PC-3 (cell line): ENCODE results near the gene NLRP12. TPM values are rescaled to one million over a fixed set of nuclear protein-coding genes. Genes with fewer than 3 reads are reported as not detected.

Experiments used
- ATAC-seq: fragments of 200-7000 bp; cut with Tn5 transposase; 2 replicates; pipeline ENCODE4 v1.9.1; 2020; ENCODE audit warnings: mild to moderate bottlenecking, moderate library complexity
- BruUV-seq: library from RNA; stranded (reverse); fragments of 400-500 nt; replicated peaks from 2 replicates; lab custom pipeline; 2021; lab: Mats Ljungman, UMichigan
- CTCF ChIA-PET: fragments of 300-600 bp; sonication (Branson Sonifier 250); formaldehyde crosslinking; loops from one replicate; lab custom pipeline; 2022; ENCODE audit warnings: antibody characterized with exemption; lab: Charles Lee
- POLR2A ChIA-PET: fragments of 300-600 bp; sonication (Branson Sonifier 250); formaldehyde crosslinking; loops from one replicate; lab custom pipeline; 2022; ENCODE audit warnings: antibody characterized with exemption; ENCODE audit not compliant: unreplicated experiment; lab: Charles Lee
- DNase-seq: peaks from one replicate; pipeline ENCODE4 v3.0.0-alpha.2; 2015
- H2AFZ ChIP-seq: fragments of 300-600 bp; sonication (generic); 2 replicates; pipeline ENCODE4 v1.6.0; 2016; ENCODE audit warnings: antibody characterized with exemption, low read length
- H3F3A ChIP-seq: fragments of 300-600 bp; sonication (generic); one replicate; pipeline ENCODE4 v1.6.0; 2017; ENCODE audit warnings: antibody characterized with exemption, low read length, control low read depth, mild to moderate bottlenecking; ENCODE audit not compliant: unreplicated experiment
- H3K27ac ChIP-seq: fragments of 300-600 bp; sonication (generic); 2 replicates; pipeline ENCODE4 v1.5.1; 2016; ENCODE audit warnings: mild to moderate bottlenecking, low read length
- H3K27me3 ChIP-seq: fragments of 300-600 bp; sonication (generic); 2 replicates; pipeline ENCODE4 v1.6.1; 2016; ENCODE audit warnings: low read length, mixed read lengths
- H3K36me3 ChIP-seq: fragments of 300-600 bp; sonication (generic); 2 replicates; pipeline ENCODE4 v1.6.1; 2016; ENCODE audit warnings: low read depth, mixed run types, low read length, mixed read lengths
- H3K4me1 ChIP-seq: fragments of 300-600 bp; sonication (generic); 2 replicates; pipeline ENCODE4 v1.5.1; 2016; ENCODE audit warnings: low read length; ENCODE audit not compliant: insufficient read depth
- H3K4me2 ChIP-seq: fragments of 300-600 bp; sonication (generic); 2 replicates; pipeline ENCODE4 v1.6.0; 2016; ENCODE audit warnings: low read length
- H3K4me3 ChIP-seq: fragments of 300-600 bp; sonication (generic); 2 replicates; pipeline ENCODE4 v1.5.1; 2016; ENCODE audit warnings: mild to moderate bottlenecking, low read length, mixed read lengths
- H3K79me2 ChIP-seq: fragments of 300-600 bp; sonication (generic); 2 replicates; pipeline ENCODE4 v1.6.1; 2017; ENCODE audit warnings: low read length, mixed read lengths
- H3K9ac ChIP-seq: fragments of 300-600 bp; sonication (generic); 2 replicates; pipeline ENCODE4 v1.6.0; 2016; ENCODE audit warnings: mild to moderate bottlenecking, low read length
- H3K9me2 ChIP-seq: fragments of 300-600 bp; sonication (generic); replicated peaks from 2 replicates; pipeline ENCODE4 v1.6.1; 2016; ENCODE audit warnings: mixed run types, low read length, mixed read lengths
- H3K9me3 ChIP-seq: fragments of 300-600 bp; sonication (generic); 2 replicates; pipeline ENCODE4 v1.6.1; 2016; ENCODE audit warnings: low read length, mixed read lengths
- H4K20me1 ChIP-seq: fragments of 300-600 bp; sonication (generic); 2 replicates; pipeline ENCODE4 v1.6.1; 2016; ENCODE audit warnings: low read length, mixed read lengths
- EZH2 ChIP-seq: fragments of 300-600 bp; sonication (generic); IDR thresholded peaks from one replicate; pipeline ENCODE4 v1.6.1; 2017; ENCODE audit warnings: antibody characterized with exemption, mild to moderate bottlenecking, low read length; ENCODE audit not compliant: unreplicated experiment
- EZH2phosphoT487 ChIP-seq: fragments of 300-600 bp; sonication (generic); IDR thresholded peaks from 2 replicates; pipeline ENCODE4 v1.6.1; 2018; ENCODE audit warnings: mild to moderate bottlenecking, antibody characterized with exemption, low read length, borderline replicate concordance
- intact Hi-C: fragments of 100-400 bp; cut with micrococcal nuclease; formaldehyde crosslinking; loops from 2 replicates; pipeline ENCODE4 v1.9.0; 2023
- total RNA-seq: library from RNA; depleted of rRNA; stranded (reverse); fragments of >200 nt; gene quantifications from 2 replicates; pipeline ENCODE4 v1.2.3, GENCODE V29; 2014
- TF ChIP-seq, protein P1 (sequence below): fragments of 300-600 bp; sonication (generic); conservative IDR thresholded peaks from 2 replicates; pipeline ENCODE4 v1.5.1; 2017; ENCODE audit warnings: antibody characterized with exemption, low read depth, mild to moderate bottlenecking, low read length

Gene NLRP12
- total RNA-seq, 1 experiment from 2014 or later = not detected

DNA sequence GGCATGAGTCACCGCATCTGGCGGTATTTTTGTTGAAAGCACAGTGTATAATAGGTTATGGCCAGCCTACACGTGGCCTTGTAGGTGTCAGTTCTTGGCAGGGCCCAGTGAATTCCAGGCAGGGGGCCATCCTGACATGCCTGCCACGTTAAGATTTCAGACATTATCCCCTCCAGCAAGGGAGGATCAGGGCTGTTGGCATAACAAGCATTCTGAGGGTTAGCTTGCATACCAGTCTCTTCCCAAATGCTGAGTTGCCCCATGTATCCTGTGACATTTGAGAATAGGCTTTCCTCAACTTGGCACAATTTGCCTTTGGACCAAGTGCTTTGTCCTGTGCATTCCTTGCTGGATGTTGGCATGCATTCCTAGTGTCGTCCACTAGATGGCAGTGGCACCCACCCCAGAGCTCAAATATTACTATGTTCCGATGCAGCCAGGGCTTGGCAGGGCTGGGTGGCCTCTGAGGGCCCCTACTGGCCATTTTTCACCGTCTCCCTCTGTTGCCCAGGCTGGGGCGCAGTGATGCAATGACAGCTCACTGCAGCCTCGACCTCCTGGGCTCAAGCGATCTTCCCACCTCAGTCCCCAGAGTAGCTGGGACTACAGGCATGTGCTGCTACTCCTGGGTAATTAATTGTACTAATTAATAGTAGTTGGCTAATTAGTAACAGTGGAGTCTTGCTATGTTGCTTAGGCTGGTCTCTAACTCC is 31.2 kb downstream of the NLRP12 start:
- POLR2A ChIA-PET = no interaction called here

DNA sequence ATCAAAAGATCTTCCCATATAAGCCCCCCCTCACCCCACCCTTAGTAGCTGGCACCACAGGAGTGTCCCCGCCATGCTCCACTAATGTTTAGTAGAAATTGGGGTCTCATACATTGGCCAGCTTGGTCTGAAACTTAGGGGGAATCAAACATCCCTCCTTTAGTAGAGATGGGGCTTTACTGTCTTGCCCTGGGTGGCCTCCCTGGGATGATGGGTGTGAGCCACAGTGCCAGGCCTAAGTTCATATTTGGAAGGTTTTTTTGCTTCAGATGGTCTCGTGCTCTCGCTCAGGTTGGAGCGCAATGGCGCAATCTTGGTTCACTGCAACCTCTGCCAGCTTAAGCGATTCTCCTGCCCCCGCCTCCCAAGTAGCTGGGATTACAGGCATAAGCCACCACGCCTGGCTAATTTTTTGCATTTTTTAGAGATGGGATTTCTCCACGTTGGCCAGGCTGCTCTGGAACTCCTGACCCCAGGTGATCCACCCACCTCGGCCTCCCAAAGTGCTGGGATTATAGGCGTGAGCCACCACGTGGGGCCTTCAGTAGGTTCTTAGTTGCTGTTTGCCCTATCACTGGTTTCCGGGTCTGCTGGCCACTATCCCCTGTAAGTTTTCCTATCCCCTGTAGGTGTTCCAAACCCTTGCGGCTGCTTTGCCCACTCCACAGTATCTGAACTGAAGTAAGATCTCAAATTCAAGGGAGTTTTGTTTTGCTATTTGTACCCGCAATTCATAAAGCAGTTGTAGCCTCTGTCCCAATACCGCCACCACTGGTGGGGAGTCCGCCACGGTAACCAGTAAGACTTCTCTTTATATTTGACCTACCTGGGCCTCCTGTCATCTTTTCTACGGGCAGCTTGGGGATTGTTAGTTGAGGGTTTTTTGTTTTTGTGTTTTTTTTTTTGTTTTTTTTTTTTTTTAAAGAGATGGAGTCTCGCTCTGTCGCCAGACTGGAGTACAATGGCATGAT is 34.1 kb downstream of the NLRP12 start:
- DNase-seq = no peak
- CTCF ChIA-PET = no interaction called here
- Histone ChIP-seq H3F3A (no peaks in the 10 kb centered on the region), H3K27ac (no peak overlapping the region), H3K36me3 (no peaks in the 10 kb centered on the region), H3K9ac (no peak overlapping the region), H4K20me1 (no peaks in the 10 kb centered on the region), H3K79me2 (no peaks in the 10 kb centered on the region), H3K4me1 (no peaks in the 10 kb centered on the region), H3K4me2 (no peak overlapping the region), H2AFZ (no peak overlapping the region), H3K9me2 (no peaks in the 10 kb centered on the region), H3K27me3 (0 out of 2 replicates have a peak, but pooled peaks cover 2% of the 10 kb centered on the region), H3K4me3 (no peak overlapping the region), H3K9me3 (no peaks in the 10 kb centered on the region)
- TF ChIP-seq EZH2 (no peak), EZH2phosphoT487 (no peak)
- TF ChIP-seq, protein P1, sequence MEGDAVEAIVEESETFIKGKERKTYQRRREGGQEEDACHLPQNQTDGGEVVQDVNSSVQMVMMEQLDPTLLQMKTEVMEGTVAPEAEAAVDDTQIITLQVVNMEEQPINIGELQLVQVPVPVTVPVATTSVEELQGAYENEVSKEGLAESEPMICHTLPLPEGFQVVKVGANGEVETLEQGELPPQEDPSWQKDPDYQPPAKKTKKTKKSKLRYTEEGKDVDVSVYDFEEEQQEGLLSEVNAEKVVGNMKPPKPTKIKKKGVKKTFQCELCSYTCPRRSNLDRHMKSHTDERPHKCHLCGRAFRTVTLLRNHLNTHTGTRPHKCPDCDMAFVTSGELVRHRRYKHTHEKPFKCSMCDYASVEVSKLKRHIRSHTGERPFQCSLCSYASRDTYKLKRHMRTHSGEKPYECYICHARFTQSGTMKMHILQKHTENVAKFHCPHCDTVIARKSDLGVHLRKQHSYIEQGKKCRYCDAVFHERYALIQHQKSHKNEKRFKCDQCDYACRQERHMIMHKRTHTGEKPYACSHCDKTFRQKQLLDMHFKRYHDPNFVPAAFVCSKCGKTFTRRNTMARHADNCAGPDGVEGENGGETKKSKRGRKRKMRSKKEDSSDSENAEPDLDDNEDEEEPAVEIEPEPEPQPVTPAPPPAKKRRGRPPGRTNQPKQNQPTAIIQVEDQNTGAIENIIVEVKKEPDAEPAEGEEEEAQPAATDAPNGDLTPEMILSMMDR = no peak
- intact Hi-C loops = no loop called here
- POLR2A ChIA-PET = no interaction called here
- no TSS peak for BruUV-seq
- ATAC-seq = no peak

More for the DNA sequence above, 31.2 kb downstream of the NLRP12 start:
- intact Hi-C loops = loop anchor here (1.0 kb wide), 2 partner anchors 20 to 238 kb away; no protein-coding TSS in a partner anchor
- ATAC-seq = peak; percentile 100
- CTCF ChIA-PET = interaction anchor here (0.5 to 1.2 kb wide), 16 partner anchors 8 to 420 kb away, joined by 3 to 20 read pairs (median 4); no protein-coding TSS in a partner anchor
- DNase-seq = peak; percentile 96
- Histone ChIP-seq H3K9ac (no peak overlapping the region), H3K9me2 (no peaks in the 10 kb centered on the region), H3K79me2 (no peaks in the 10 kb centered on the region), H4K20me1 (no peaks in the 10 kb centered on the region), H3K36me3 (no peaks in the 10 kb centered on the region), H3K4me3 (no peak overlapping the region), H3K4me2 (no peak overlapping the region), H3K27ac (no peak overlapping the region), H3K27me3 (no peaks in the 10 kb centered on the region), H3K4me1 (no peaks in the 10 kb centered on the region), H3F3A (no peaks in the 10 kb centered on the region), H2AFZ (no peak overlapping the region), H3K9me3 (no peaks in the 10 kb centered on the region)
- BruUV-seq = no TSS peak
- TF ChIP-seq EZH2 = no peak
- TF ChIP-seq, protein P1 = peak; percentile 99
